LNCaP clone FGC (cell line): ENCODE measurements around the gene STAT4.

ENCODE experiments used
- DNase-seq: peaks from one replicate; pipeline ENCODE4 v3.0.0-alpha.2; 2011; ENCODE audit warnings: low read depth
- H3K4me3 ChIP-seq: 2 replicates; pipeline ENCODE4 v1.5.1; 2011; ENCODE audit warnings: mild to moderate bottlenecking, low read depth, low read length, control low read depth
- TF ChIP-seq, protein P1 (sequence below): IDR thresholded peaks from 2 replicates; pipeline ENCODE4 v1.5.1; 2012; ENCODE audit warnings: mild to moderate bottlenecking; ENCODE audit not compliant: control insufficient read depth, insufficient read depth; ENCODE audit errors: extremely low read depth

The STAT4 gene

DNA sequence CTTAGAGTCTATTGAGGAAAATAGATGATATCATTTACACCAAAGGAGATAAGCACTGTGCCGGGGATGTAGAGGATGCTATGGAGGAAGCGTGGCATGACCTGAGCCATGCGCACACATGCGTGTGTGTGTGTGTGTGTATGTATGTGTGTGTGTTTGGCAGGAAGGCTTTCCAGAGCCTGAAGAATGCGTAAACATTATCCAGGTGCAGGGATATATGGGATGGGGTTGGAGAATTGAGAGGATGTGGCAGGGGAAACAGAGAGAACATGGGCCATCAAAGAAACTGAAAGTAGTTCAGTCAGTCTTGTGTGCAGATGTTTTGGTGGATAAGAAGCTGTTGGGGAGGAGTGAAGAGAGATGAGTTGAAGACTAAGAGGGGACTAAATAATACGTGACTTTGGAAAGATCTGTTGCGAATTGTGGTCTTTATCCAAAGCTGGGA is 127.5 kb downstream of the STAT4 start:
- TF ChIP-seq, protein P1, sequence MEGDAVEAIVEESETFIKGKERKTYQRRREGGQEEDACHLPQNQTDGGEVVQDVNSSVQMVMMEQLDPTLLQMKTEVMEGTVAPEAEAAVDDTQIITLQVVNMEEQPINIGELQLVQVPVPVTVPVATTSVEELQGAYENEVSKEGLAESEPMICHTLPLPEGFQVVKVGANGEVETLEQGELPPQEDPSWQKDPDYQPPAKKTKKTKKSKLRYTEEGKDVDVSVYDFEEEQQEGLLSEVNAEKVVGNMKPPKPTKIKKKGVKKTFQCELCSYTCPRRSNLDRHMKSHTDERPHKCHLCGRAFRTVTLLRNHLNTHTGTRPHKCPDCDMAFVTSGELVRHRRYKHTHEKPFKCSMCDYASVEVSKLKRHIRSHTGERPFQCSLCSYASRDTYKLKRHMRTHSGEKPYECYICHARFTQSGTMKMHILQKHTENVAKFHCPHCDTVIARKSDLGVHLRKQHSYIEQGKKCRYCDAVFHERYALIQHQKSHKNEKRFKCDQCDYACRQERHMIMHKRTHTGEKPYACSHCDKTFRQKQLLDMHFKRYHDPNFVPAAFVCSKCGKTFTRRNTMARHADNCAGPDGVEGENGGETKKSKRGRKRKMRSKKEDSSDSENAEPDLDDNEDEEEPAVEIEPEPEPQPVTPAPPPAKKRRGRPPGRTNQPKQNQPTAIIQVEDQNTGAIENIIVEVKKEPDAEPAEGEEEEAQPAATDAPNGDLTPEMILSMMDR: no peak
- H3K4me3 ChIP-seq: no peak overlapping the region
- no peak for DNase-seq

DNA sequence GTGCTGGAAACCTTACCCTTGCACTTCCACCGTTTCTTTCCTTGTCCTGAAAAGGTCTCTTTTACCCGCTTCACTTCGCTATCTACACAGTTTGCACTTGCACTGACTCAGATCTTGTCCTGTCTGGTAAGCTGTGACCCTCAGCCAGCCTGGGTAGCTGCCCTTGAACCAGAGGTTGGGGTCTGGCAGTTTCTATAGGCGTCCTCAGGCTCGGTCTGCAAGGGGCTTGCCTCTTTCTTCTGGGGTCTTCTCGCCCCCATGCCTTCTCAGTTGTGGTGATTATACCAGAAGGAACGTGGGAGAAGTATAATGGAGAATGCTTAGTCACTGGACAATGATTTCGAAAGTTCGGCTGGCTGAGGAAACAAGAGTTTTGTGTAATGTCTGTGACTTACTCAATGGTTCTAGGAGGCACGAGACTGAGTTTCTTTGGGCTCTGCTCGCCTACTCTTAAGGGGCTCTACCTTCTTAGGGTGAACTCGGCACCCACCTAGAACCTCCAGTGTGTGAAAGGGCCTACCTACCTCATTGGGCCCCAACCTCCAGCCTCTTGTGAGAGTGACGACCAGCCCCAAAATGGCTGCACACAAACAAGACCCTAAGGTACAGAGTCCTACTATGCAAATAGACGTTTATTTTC is 129.9 kb downstream of the STAT4 start:
- DNase-seq: no peak
- TF ChIP-seq, protein P1: no peak
- peak overlapping the region; percentile 89 for H3K4me3 ChIP-seq

DNA sequence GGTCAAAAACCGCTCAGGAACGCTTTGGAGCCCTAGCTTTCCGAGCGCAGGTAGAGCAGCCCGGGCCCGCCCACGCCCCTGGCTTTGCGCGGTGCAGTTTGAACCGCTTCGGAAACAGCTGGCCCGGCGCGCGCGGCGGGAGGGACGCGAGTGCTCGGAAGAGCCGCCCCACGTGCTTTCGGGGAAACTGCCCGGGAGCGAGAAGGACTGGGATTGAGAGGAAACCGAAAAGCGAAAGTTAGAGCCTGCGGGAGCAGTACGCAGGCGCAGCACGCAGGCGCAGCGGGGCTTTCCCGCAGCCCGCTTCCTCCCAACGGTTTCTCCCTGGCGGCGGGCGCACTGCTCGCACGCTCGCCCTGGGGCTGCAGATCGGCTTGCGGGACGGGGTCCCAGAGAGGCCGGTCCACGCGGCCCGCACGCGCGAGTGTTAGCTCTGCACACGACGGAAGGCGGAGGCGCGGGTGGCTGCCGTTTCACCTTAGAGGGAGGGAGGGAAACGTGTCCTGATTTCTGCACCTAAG is 130.5 kb downstream of the STAT4 start:
- TF ChIP-seq, protein P1: no peak
- peak overlapping the region; percentile 89 for H3K4me3 ChIP-seq
- peak; percentile 84 for DNase-seq

DNA sequence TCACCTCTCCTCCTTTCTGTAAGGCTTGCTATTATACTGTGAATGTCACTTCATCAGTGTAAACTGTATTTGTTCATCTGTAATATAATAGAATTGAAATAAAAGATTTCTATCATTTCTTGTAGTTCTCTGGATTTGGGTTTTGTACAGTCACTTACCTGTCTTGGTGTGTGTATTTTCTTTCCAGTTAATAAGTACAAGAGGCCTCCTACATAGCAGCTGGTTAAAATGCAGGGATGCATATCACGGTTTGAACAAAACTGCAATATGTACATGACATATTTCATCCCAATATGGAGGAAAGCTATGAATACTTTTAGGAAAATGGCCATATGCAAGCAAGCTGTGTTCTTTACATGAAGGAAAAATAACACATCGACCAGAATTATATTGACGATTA is 131.4 kb downstream of the STAT4 start:
- H3K4me3 ChIP-seq: no peak overlapping the region
- DNase-seq: no peak
- TF ChIP-seq, protein P1: no peak

DNA sequence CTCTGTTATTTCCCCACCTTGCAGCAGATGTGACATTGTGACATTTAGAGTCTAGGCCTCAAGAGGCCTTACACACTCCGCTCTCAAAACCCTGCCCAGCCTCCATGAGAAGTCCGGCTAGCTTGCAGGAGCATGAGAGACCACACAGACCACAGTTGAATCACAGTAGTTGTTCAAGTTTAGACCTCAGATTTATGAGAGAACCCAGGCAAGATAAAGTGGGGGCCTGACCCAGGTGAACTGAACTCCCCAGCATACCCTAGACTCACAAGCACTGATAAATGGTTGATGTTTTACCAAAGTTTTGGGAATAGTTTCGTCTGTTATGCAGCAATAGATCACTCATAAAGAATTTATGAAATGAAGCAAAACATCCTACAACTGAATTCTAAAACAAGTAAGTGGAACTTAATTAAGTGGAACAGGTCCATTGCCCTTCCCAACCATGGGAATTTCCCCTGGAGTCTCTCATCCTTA is 132.1 kb downstream of the STAT4 start:
- TF ChIP-seq, protein P1: no peak
- DNase-seq: no peak

DNA sequence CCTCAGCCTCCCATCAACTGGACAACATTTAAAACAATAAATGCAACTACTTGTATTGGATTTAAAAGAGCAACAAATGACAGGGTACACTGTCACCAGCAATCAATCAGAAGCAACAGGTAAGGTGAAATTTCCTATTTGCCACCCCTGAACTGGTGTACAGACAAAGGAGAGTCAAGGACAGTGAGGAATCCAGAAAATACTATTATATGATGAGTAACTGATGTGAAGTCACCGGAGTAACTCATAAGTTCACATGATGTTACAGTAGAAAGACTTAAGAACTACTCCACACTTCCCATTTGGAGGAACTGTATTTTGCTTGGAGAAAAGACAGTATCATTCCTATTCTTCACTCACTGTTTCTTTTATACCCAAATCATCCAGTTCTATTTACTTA is 132.7 kb downstream of the STAT4 start:
- TF ChIP-seq, protein P1: no peak
- H3K4me3 ChIP-seq: no peak overlapping the region
- DNase-seq: no peak

More for the DNA sequence above, 132.1 kb downstream of the STAT4 start:
- H3K4me3 ChIP-seq: no peak overlapping the region

DNA sequence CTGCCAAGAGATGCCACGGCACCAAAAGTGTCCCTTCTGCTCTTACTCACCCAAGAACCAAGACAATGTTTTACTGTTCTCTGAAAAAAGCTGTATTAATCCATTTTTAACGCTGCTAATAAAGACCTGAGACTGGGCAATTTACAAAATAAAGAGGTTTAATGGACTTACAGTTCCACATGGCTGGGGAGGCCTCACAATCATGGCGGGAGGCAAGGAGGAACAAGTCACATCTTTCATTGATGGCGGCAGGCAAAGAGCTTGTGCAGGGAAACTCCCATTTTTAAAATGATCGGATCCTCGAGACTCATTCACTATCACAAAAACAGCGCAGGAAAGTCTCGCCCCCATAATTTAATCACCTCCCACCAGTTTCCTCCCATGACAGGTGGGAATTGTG is 135.0 kb downstream of the STAT4 start:
- TF ChIP-seq, protein P1: no peak
- DNase-seq: no peak
- H3K4me3 ChIP-seq: no peak overlapping the region
